Vagina (tissue), 2 donors: Measurements from ENCODE around the gene ZBTB40.

Source experiments
- CTCF ChIP-seq, 3 experiments: fragments of 450-650 bp in 2 of 3; fragments of 200-600 bp in 1 of 3; sonication (generic) in 1 of 3; IDR thresholded peaks; one replicate each; pipeline ENCODE4 v1.5.1; 2017 to 2019; ENCODE audit warnings: antibody characterized with exemption in 3 of 3, mild to moderate bottlenecking in 2 of 3, moderate library complexity in 2 of 3
- POLR2A ChIP-seq, 2 donors: fragments of 450-650 bp; IDR thresholded peaks; one replicate each; pipeline ENCODE4 v1.6.1; 2017; ENCODE audit warnings: antibody characterized with exemption in 2 of 2, mild to moderate bottlenecking in 2 of 2, moderate library complexity in 2 of 2

- TF ChIP-seq CTCF (IDR thresholded peaks at IDR 0.05): no peak
- TF ChIP-seq POLR2A (IDR thresholded peaks at IDR 0.05): no peak
These were observed 56.7 kb downstream of the ZBTB40 start for GRCh38 chr1:22508329-22508728.
